Endothelial cell of umbilical vein (primary cell): ENCODE results near the gene ADAP2.
"Not testable (repeated sequence)": the region's sequence is repeated elsewhere in the genome, so short reads cannot be mapped to it uniquely, and the experiment has no call there.

Experiments used
- CTCF ChIP-seq, 2 donors: IDR thresholded peaks; 1 replicate in 1 of 2; 2 replicates in 1 of 2; pipeline ENCODE4 v1.5.1; 2011; ENCODE audit warnings: low read length in 2 of 2, mild to moderate bottlenecking in 2 of 2, moderate library complexity in 2 of 2, control low read depth in 1 of 2, inconsistent platforms in 1 of 2, low read depth in 1 of 2; ENCODE audit not compliant: insufficient read depth in 1 of 2; ENCODE audit errors: extremely low read depth in 1 of 2
- EZH2 ChIP-seq: IDR thresholded peaks from 2 replicates; pipeline ENCODE4 v1.6.1; 2012; ENCODE audit warnings: borderline replicate concordance, low read depth, mild to moderate bottlenecking, moderate library complexity, low read length, inconsistent platforms; ENCODE audit not compliant: severe bottlenecking
- POLR2AphosphoS5 ChIP-seq: IDR thresholded peaks from 2 replicates; pipeline ENCODE4 v1.6.1; 2012; ENCODE audit warnings: low read depth, mild to moderate bottlenecking, control low read depth, low read length, moderate library complexity; ENCODE audit not compliant: insufficient read depth

GRCh38 chr17:30929861-30930260 lies 8.1 kb downstream of the ADAP2 start:
- TF ChIP-seq POLR2AphosphoS5; EZH2; CTCF (IDR thresholded peaks at IDR 0.05; ENCODE audit: extremely low read depth in 1 of 2, insufficient read depth in 1 of 2, low read depth in 1 of 2, low read length in 2 of 2): not testable (repeated sequence)
